HG03103 (cell line): ENCODE data around the gene EDDM13.
"Not testable (repeated sequence)": the region's sequence is repeated elsewhere in the genome, so short reads cannot be mapped to it uniquely, and the experiment has no call there.

Experiments used
- ATAC-seq: cut with Tn5 transposase; IDR thresholded peaks from one replicate; pipeline ENCODE4 v1.9.1; 2021; ENCODE audit warnings: low read depth; ENCODE audit not compliant: unreplicated experiment

Gene EDDM13

GRCh38 chr19:56319991-56320390 is 47.4 kb downstream of the EDDM13 start:
- ATAC-seq, result no peak

- ATAC-seq, result no peak
Measured at GRCh38 chr19:56321254-56321988, 48.9 kb downstream of the EDDM13 start.

GRCh38 chr19:56321989-56322440 is 49.5 kb downstream of the EDDM13 start:
- ATAC-seq, result no peak

GRCh38 chr19:56324436-56324835 is 51.9 kb downstream of the EDDM13 start:
- ATAC-seq, result no peak

- no peak for ATAC-seq
Measured at GRCh38 chr19:56332695-56333094, 60.1 kb downstream of the EDDM13 start.

GRCh38 chr19:56333506-56333905 is 61.0 kb downstream of the EDDM13 start:
- ATAC-seq, result no peak

- ATAC-seq, result not testable (repeated sequence)
Measured at GRCh38 chr19:56335371-56335770, 62.8 kb downstream of the EDDM13 start.

GRCh38 chr19:56337077-56337476 is 64.5 kb downstream of the EDDM13 start:
- not testable (repeated sequence) for ATAC-seq

- not testable (repeated sequence) for ATAC-seq
Measured at GRCh38 chr19:56339031-56339430, 66.5 kb downstream of the EDDM13 start.

GRCh38 chr19:56341948-56342347 is 69.4 kb downstream of the EDDM13 start:
- ATAC-seq, result no peak

GRCh38 chr19:56347163-56347778 is 74.7 kb downstream of the EDDM13 start:
- no peak for ATAC-seq

GRCh38 chr19:56348289-56348877 is 75.8 kb downstream of the EDDM13 start:
- ATAC-seq, result no peak

GRCh38 chr19:56350416-56351045 is 78.0 kb downstream of the EDDM13 start:
- no peak for ATAC-seq

- no peak for ATAC-seq
Measured at GRCh38 chr19:56351208-56351607, 78.7 kb downstream of the EDDM13 start.

- ATAC-seq, result no peak
Measured at GRCh38 chr19:56355517-56355916, 83.0 kb downstream of the EDDM13 start.

- ATAC-seq, result no peak
Measured at GRCh38 chr19:56356944-56357343, 84.4 kb downstream of the EDDM13 start.
